CD4-positive, CD25-positive, alpha-beta regulatory T cell (primary cell): Measurements from ENCODE around the gene ASIC4. TPM values are rescaled to one million over a fixed set of nuclear protein-coding genes. Genes with fewer than 3 reads are reported as not detected.
A peak's percentile ranks its signal among the peaks of the same experiment; 100 is the strongest.

Experiments used
- ATAC-seq, 2 donors: fragments of 150-1000 bp; cut with Tn5 transposase; one replicate each; pipeline ENCODE4 v1.10.0; 2021; ENCODE audit warnings: low read depth in 2 of 2, moderate number of reproducible peaks in 2 of 2, moderate library complexity in 1 of 2
- DNase-seq, 3 donors: peaks; one replicate each; pipeline versions ENCODE4 v3.0.0 to v3.0.0-alpha.2; 2012 to 2022; ENCODE audit warnings: mixed read lengths in 1 of 3
- H3K27ac ChIP-seq: one replicate; pipeline ENCODE4 v1.7.0; 2013; ENCODE audit warnings: mild to moderate bottlenecking, low read length; ENCODE audit not compliant: insufficient read depth, poor library complexity, severe bottlenecking
- H3K27me3 ChIP-seq: one replicate; pipeline ENCODE4 v1.7.0; 2013; ENCODE audit warnings: low read length; ENCODE audit not compliant: control insufficient read depth, insufficient read depth
- H3K36me3 ChIP-seq: one replicate; pipeline ENCODE4 v1.7.0; 2013; ENCODE audit warnings: mild to moderate bottlenecking, low read length, moderate library complexity; ENCODE audit not compliant: control insufficient read depth, insufficient read depth
- H3K4me1 ChIP-seq: 2 replicates; pipeline ENCODE4 v1.7.0; 2013; ENCODE audit warnings: mild to moderate bottlenecking, low read length; ENCODE audit not compliant: insufficient read depth, control insufficient read depth, poor library complexity, severe bottlenecking
- H3K4me3 ChIP-seq: one replicate; pipeline ENCODE4 v1.7.0; 2013; ENCODE audit warnings: low read depth, mild to moderate bottlenecking, low read length, moderate library complexity
- H3K9me3 ChIP-seq, 2 experiments: 1 replicate in 1 of 2; 2 replicates in 1 of 2; pipeline ENCODE4 v1.7.0; 2013; ENCODE audit warnings: low read length in 2 of 2, mild to moderate bottlenecking in 1 of 2, moderate library complexity in 1 of 2; ENCODE audit not compliant: control insufficient read depth in 2 of 2
- H3K27ac Mint-ChIP-seq, 3 donors: one replicate each; pipeline ENCODE4 v1.8.0; 2020 to 2022; ENCODE audit warnings: mild to moderate bottlenecking in 3 of 3, mixed read lengths in 3 of 3, moderate library complexity in 2 of 3
- H3K27me3 Mint-ChIP-seq: one replicate; pipeline ENCODE4 v1.8.0; 2022; ENCODE audit warnings: mild to moderate bottlenecking, mixed read lengths
- H3K36me3 Mint-ChIP-seq: one replicate; pipeline ENCODE4 v1.8.0; 2020; ENCODE audit warnings: mixed read lengths
- H3K4me1 Mint-ChIP-seq, 4 donors: one replicate each; pipeline ENCODE4 v1.8.0; 2020 to 2022; ENCODE audit warnings: mixed read lengths in 4 of 4, mild to moderate bottlenecking in 1 of 4
- H3K4me3 Mint-ChIP-seq, 4 donors: one replicate each; pipeline ENCODE4 v1.8.0; 2020 to 2022; ENCODE audit warnings: mild to moderate bottlenecking in 4 of 4, mixed read lengths in 4 of 4, moderate library complexity in 3 of 4
- H3K9me3 Mint-ChIP-seq, 7 donors: one replicate each; pipeline ENCODE4 v1.8.0; 2020 to 2022; ENCODE audit warnings: mixed read lengths in 7 of 7, mild to moderate bottlenecking in 3 of 7, moderate library complexity in 2 of 7
- polyA plus RNA-seq, 4 donors: library from polyadenylated mRNA; unstranded; fragments of 300-500 nt; fragmentation: Illumina TruSeq; gene quantifications; one replicate each; pipeline ENCODE4 v1.2.3, GENCODE V29; 2021
- total RNA-seq: library from RNA; stranded (reverse); gene quantifications from one replicate; pipeline ENCODE4 v1.2.3, GENCODE V29; 2022

The ASIC4 gene
- total and polyA plus RNA-seq, 5 donors from 2014 or later, result 0.12 TPM; not detected in 4

DNA sequence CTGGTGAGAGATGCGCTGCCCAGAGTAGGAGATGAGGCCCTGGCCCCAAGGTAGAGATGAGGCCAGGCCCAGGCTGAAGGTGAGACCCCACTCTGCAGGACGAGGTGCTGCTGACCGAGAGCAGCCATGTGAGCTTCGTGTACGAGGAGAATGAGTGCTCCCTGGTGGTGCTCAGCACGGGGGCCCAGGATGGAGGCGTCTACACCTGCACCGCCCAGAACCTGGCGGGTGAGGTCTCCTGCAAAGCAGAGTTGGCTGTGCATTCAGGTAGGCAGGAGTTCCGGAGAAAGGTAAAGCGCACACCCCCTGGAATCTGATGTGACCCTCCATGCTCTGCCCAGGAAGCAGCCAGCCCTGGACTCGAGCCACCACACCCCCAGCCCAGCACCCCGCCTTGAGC is 37.1 kb upstream of the ASIC4 start:
- no peak overlapping the region for H3K4me3 ChIP-seq
- H3K9me3 Mint-ChIP-seq, result no peaks in the 10 kb centered on the region
- no peaks in the 10 kb centered on the region for H3K4me1 ChIP-seq
- DNase-seq, result no peak
- H3K27ac ChIP-seq, result no peak overlapping the region
- peaks cover 10% of the 10 kb centered on the region for H3K27me3 Mint-ChIP-seq
- no peaks in the 10 kb centered on the region for H3K9me3 ChIP-seq
- H3K27me3 ChIP-seq, result no peaks in the 10 kb centered on the region
- no peaks in the 10 kb centered on the region for H3K36me3 Mint-ChIP-seq
- no peak overlapping the region for H3K27ac Mint-ChIP-seq
- ATAC-seq, result no peak
- peaks cover 0 to 5% (median 0%) of the 10 kb centered on the region in 4 donors for H3K4me1 Mint-ChIP-seq
- no peaks in the 10 kb centered on the region for H3K36me3 ChIP-seq
- H3K4me3 Mint-ChIP-seq, result no peak overlapping the region

GRCh38 chr2:219477815-219478214 is 36.5 kb upstream of the ASIC4 start:
- peaks cover 16% of the 10 kb centered on the region for H3K27me3 Mint-ChIP-seq
- no peaks in the 10 kb centered on the region for H3K27me3 ChIP-seq
- no peaks in the 10 kb centered on the region for H3K9me3 ChIP-seq
- no peak overlapping the region for H3K4me3 Mint-ChIP-seq
- no peaks in the 10 kb centered on the region for H3K36me3 ChIP-seq
- no peak overlapping the region for H3K4me3 ChIP-seq
- no peak overlapping the region for H3K27ac ChIP-seq
- ATAC-seq (no peak), DNase-seq (no peak)
- no peaks in the 10 kb centered on the region for H3K9me3 Mint-ChIP-seq
- H3K4me1 Mint-ChIP-seq, result peaks cover 0 to 5% (median 0%) of the 10 kb centered on the region in 4 donors
- no peaks in the 10 kb centered on the region for H3K36me3 Mint-ChIP-seq
- H3K27ac Mint-ChIP-seq, result no peak overlapping the region
- no peaks in the 10 kb centered on the region for H3K4me1 ChIP-seq

DNA sequence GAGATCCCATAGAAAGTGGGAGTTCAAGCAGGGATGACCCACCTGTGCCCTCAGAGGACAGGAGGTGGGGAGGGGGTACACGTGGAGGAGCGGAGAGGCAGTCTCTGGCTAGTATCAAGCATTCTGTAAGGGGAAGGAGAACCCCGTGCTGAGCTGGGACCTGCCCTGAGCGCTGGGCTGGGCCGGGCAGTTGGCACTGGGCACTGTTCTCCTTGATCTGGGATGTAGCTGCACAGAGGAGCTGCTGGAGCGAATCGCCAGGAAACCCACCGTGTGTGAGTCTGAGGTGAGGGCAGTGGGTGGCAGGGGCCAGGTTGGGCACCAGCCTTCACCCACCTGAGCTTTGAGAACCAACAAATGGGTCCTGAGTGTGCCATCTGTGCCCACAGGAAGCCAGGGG is 35.4 kb upstream of the ASIC4 start:
- H3K9me3 ChIP-seq, result no peaks in the 10 kb centered on the region
- no peak for DNase-seq
- no peak overlapping the region for H3K27ac Mint-ChIP-seq
- H3K36me3 Mint-ChIP-seq, result no peaks in the 10 kb centered on the region
- peaks cover 21% of the 10 kb centered on the region for H3K27me3 Mint-ChIP-seq
- no peaks in the 10 kb centered on the region for H3K27me3 ChIP-seq
- H3K27ac ChIP-seq, result no peak overlapping the region
- peaks cover 6% of the 10 kb centered on the region for H3K4me1 ChIP-seq
- no peak overlapping the region for H3K4me3 ChIP-seq
- H3K4me3 Mint-ChIP-seq, result no peak overlapping the region
- H3K36me3 ChIP-seq, result no peaks in the 10 kb centered on the region
- peaks cover 0 to 8% (median under 1%) of the 10 kb centered on the region in 4 donors for H3K4me1 Mint-ChIP-seq
- no peaks in the 10 kb centered on the region for H3K9me3 Mint-ChIP-seq
- ATAC-seq, result no peak

- DNase-seq (no peak), ATAC-seq (no peak)
- no peaks in the 10 kb centered on the region for H3K27me3 ChIP-seq
- peak overlapping the region in 1 of 3 donors; percentile 83 for H3K27ac Mint-ChIP-seq
- no peaks in the 10 kb centered on the region for H3K9me3 ChIP-seq
- no peaks in the 10 kb centered on the region for H3K9me3 Mint-ChIP-seq
- H3K27ac ChIP-seq, result no peak overlapping the region
- H3K36me3 Mint-ChIP-seq, result no peaks in the 10 kb centered on the region
- peaks cover 15% of the 10 kb centered on the region for H3K4me1 ChIP-seq
- no peaks in the 10 kb centered on the region for H3K36me3 ChIP-seq
- H3K4me3 Mint-ChIP-seq, result no peak overlapping the region
- H3K4me1 Mint-ChIP-seq, result peaks cover 0 to 12% (median 1%) of the 10 kb centered on the region in 4 donors
- H3K27me3 Mint-ChIP-seq, result peaks cover 28% of the 10 kb centered on the region
- no peak overlapping the region for H3K4me3 ChIP-seq
Observed at GRCh38 chr2:219480004-219480403, 34.3 kb upstream of the ASIC4 start.

DNA sequence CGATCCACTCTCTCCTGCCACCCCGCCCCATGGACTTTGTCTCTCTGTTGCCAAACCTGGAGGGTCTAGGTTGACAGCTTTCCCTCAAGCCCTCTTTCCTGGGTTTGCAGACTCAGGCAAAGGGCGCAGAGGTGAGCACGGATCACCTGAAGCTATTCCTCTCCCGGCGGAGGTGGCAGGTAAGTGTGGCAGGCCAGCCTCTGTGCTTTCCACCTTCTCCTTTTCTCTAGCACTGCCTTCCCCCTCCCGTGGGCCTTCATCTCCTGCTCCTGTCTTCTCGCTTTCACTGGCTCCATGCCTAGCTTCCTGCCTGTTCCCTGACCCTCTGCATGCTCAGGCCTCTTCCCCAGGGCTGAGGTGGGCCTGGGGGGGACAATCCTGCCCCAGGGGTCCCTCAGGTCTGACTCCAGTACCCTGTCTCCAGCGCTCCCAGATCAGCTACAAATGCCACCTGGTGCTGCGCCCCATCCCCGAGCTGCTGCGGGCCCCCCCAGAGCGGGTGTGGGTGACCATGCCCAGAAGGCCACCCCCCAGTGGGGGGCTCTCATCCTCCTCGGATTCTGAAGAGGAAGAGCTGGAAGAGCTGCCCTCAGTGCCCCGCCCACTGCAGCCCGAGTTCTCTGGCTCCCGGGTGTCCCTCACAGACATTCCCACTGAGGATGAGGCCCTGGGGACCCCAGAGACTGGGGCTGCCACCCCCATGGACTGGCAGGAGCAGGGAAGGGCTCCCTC is 31.4 kb upstream of the ASIC4 start:
- H3K4me1 Mint-ChIP-seq, result peaks cover 0 to 8% (median 3%) of the 10 kb centered on the region in 4 donors
- Histone ChIP-seq H3K36me3 (no peaks in the 10 kb centered on the region), H3K9me3 (no peaks in the 10 kb centered on the region), H3K27ac (no peak overlapping the region), H3K4me3 (no peak overlapping the region), H3K4me1 (peaks cover 15% of the 10 kb centered on the region), H3K27me3 (peaks cover 4% of the 10 kb centered on the region)
- peaks cover 54% of the 10 kb centered on the region for H3K27me3 Mint-ChIP-seq
- no peaks in the 10 kb centered on the region for H3K9me3 Mint-ChIP-seq
- ATAC-seq, result no peak
- no peak for DNase-seq
- H3K4me3 Mint-ChIP-seq, result peak overlapping the region in 1 of 4 donors; percentile 13
- no peaks in the 10 kb centered on the region for H3K36me3 Mint-ChIP-seq
- no peak overlapping the region for H3K27ac Mint-ChIP-seq

GRCh38 chr2:219483451-219484342 is 30.6 kb upstream of the ASIC4 start:
- Mint-ChIP-seq H3K27ac (no peak overlapping the region), H3K36me3 (no peaks in the 10 kb centered on the region), H3K4me1 (peaks cover 0 to 8% (median 3%) of the 10 kb centered on the region in 4 donors), H3K27me3 (peaks cover 55% of the 10 kb centered on the region), H3K9me3 (no peaks in the 10 kb centered on the region), H3K4me3 (peak overlapping the region in 3 of 4 donors; percentile 21 to 78 (median 67))
- no peak for DNase-seq
- no peak for ATAC-seq
- Histone ChIP-seq H3K9me3 (no peaks in the 10 kb centered on the region), H3K4me1 (peaks cover 15% of the 10 kb centered on the region), H3K36me3 (no peaks in the 10 kb centered on the region), H3K27ac (no peak overlapping the region), H3K4me3 (no peak overlapping the region), H3K27me3 (peaks cover 4% of the 10 kb centered on the region)

DNA sequence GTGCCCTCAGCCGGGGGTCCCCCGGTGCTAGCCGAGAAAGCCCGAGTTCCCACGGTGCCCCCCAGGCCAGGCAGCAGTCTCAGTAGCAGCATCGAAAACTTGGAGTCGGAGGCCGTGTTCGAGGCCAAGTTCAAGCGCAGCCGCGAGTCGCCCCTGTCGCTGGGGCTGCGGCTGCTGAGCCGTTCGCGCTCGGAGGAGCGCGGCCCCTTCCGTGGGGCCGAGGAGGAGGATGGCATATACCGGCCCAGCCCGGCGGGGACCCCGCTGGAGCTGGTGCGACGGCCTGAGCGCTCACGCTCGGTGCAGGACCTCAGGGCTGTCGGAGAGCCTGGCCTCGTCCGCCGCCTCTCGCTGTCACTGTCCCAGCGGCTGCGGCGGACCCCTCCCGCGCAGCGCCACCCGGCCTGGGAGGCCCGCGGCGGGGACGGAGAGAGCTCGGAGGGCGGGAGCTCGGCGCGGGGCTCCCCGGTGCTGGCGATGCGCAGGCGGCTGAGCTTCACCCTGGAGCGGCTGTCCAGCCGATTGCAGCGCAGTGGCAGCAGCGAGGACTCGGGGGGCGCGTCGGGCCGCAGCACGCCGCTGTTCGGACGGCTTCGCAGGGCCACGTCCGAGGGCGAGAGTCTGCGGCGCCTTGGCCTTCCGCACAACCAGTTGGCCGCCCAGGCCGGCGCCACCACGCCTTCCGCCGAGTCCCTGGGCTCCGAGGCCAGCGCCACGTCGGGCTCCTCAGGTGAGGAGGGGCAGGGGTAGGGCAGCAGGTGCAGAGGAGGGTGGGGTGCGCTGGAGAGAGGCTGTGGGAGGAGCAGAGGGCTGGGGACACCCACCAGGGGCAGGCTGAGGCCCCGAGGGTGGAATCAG is 29.7 kb upstream of the ASIC4 start:
- Mint-ChIP-seq H3K36me3 (no peaks in the 10 kb centered on the region), H3K27me3 (peaks cover 59% of the 10 kb centered on the region), H3K9me3 (no peaks in the 10 kb centered on the region), H3K27ac (no peak overlapping the region), H3K4me3 (peak overlapping the region in 3 of 4 donors; percentile 21 to 78 (median 67)), H3K4me1 (peaks cover 0 to 8% (median 3%) of the 10 kb centered on the region in 4 donors)
- no peak overlapping the region for H3K27ac ChIP-seq
- no peak overlapping the region for H3K4me3 ChIP-seq
- ATAC-seq (peak; percentile 14 to 35), DNase-seq (no peak)
- H3K27me3 ChIP-seq, result peaks cover 4% of the 10 kb centered on the region
- no peaks in the 10 kb centered on the region for H3K9me3 ChIP-seq
- H3K36me3 ChIP-seq, result no peaks in the 10 kb centered on the region
- H3K4me1 ChIP-seq, result peaks cover 15% of the 10 kb centered on the region
